Uterus (tissue), 2 donors: ENCODE data around the gene SPATA9.

Experiments used
- CTCF ChIP-seq, 4 experiments: fragments of 200-600 bp in 2 of 4; fragments of 450-650 bp in 2 of 4; sonication (generic) in 2 of 4; IDR thresholded peaks; one replicate each; pipeline ENCODE4 v1.5.1; 2016 to 2019; ENCODE audit warnings: antibody characterized with exemption in 4 of 4, mild to moderate bottlenecking in 2 of 4, moderate library complexity in 1 of 4
- POLR2A ChIP-seq, 2 donors: fragments of 450-650 bp; IDR thresholded peaks; one replicate each; pipeline ENCODE4 v1.6.1; 2016; ENCODE audit warnings: antibody characterized with exemption in 2 of 2, mild to moderate bottlenecking in 1 of 2, moderate library complexity in 1 of 2

- no peak for TF ChIP-seq CTCF (IDR thresholded peaks at IDR 0.05)
- no peak for TF ChIP-seq POLR2A (IDR thresholded peaks at IDR 0.05)
These were observed 41.0 kb upstream of the SPATA9 start for GRCh38 chr5:95723632-95724369.
